Dermis blood vessel endothelial cell (primary cell): ENCODE results near the gene CIB2. TPM values are rescaled to one million over a fixed set of nuclear protein-coding genes. Genes with fewer than 3 reads are reported as not detected.
A peak's percentile ranks its signal among the peaks of the same experiment; 100 is the strongest.

Experiments used
- DNase-seq: peaks from one replicate; pipeline ENCODE4 v3.0.0; 2010
- total RNA-seq: library from RNA; depleted of rRNA; stranded (reverse); fragments of >200 nt; gene quantifications from 2 replicates; pipeline ENCODE4 v1.2.3, GENCODE V29; 2014

Gene CIB2
- total RNA-seq, 1 donor from 2014 or later = 1.5 TPM

DNA sequence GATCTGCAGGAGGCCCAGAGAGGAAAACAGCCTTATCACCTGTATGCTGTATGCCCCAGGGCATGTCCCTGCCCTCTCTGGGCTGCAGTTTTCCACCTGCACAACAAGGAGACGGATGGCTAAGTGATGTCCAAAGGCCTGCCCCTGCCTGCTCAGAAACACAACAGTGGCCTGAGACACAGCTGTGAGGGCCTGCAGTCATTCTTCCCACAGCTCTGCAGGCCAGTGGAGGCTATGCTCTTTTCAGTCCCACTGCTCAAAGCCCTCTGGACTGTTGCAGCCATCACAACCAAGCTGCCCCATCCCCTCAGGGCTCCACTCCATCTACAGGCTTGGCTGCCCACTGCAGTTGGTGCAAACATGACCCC, 48.5 kb downstream of the CIB2 start:
- DNase-seq = no peak

DNA sequence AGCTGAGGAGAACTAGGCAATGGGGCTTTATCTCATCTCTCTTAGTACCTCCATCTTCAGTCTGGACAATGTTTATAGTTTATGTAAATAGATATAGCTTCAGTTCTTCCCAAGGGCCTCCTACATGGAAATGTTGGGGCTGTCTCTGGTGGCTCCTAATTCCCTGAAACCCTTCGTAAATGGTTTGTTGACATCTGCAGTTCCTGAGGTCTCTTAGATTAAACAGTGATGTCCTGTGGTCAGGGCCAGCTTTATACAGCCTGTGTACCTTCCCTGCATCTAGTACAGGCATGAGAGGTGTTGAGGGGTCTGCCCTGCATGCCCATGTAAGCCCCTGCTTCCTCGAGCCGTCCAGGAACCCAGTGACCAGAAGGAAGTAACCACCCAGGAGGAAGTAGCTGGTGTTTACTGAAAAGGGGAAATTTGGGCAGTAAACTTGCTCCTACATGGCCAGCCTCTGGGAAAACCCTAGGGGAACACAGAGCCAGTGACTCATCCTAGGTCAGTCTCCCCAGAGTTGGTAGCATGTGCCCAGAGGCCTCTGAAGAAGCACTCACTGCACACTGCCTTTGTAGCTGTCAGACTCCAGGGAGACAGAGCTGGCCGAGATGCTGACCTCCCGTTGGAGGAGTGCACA, 49.0 kb downstream of the CIB2 start:
- DNase-seq = no peak

DNA sequence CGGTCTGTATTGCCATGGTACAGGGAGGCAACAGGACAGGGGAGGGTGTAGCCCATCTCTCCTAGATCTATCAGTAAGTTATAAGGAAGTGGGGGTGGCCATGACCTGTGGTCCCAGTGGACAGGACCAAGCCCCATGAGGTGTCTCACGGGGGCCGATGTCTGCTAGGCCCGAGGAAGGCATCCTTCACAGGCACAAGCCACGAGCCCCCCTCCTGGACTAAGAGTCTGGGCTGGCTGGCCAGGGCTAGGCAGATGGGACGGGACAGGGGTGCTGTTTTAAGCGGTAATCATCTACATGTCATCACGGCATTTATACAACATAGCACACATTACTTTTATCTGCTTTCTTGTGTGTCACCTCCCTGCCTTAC, 51.2 kb downstream of the CIB2 start:
- DNase-seq = no peak

DNA sequence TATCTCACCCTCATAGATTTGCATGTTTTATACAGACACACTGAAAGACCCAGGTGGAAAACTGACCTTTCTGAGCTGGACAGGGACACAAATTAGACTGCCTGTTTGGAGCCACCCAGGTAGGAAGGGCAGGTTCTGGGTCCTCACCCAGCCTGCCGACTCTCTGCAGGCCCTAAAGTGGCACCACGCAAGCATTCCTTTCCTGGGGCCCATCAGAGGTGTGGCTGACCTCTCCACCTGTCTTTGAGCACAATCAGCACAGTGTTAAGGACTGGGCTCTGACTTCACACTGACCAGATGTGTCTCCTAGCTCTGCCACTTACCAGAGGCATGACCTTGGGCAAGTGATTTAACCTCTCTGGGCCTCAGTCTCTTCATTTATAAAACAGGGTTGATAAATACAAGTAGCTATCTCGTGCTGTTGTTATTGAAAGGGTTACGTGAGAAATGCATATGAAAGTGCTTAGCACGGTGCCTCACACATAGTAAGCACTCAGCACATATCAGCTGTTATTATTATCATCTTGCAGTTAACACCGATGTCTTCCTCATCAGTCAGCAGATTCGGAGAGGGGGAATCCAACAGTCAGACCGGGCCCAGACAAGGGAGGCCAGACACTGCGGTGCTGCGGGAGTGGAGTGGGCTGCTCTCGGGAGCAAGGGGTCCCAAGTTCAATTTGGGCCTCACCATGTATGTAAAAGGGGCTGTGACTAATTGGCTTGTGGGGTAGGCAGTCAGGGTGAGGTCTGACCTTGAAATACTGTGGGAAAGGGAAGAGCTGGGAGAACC, 51.8 kb downstream of the CIB2 start:
- no peak for DNase-seq

DNA sequence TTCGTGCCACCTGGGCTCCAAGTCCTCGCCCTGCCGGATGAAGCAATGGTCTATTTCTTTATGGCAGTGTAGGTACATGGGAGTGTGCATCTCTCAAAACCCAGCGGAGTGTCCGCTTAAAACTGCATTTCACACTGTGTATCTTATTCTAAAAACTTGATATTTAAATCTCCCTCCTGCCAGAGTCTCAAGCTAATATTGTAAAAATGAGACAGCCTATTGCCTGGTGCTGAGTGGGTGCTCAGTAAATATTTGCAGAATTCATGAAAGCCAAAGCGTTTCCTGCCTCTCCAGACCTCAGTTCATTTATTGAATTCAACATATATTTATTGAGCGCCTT, 53.4 kb downstream of the CIB2 start:
- no peak for DNase-seq

DNA sequence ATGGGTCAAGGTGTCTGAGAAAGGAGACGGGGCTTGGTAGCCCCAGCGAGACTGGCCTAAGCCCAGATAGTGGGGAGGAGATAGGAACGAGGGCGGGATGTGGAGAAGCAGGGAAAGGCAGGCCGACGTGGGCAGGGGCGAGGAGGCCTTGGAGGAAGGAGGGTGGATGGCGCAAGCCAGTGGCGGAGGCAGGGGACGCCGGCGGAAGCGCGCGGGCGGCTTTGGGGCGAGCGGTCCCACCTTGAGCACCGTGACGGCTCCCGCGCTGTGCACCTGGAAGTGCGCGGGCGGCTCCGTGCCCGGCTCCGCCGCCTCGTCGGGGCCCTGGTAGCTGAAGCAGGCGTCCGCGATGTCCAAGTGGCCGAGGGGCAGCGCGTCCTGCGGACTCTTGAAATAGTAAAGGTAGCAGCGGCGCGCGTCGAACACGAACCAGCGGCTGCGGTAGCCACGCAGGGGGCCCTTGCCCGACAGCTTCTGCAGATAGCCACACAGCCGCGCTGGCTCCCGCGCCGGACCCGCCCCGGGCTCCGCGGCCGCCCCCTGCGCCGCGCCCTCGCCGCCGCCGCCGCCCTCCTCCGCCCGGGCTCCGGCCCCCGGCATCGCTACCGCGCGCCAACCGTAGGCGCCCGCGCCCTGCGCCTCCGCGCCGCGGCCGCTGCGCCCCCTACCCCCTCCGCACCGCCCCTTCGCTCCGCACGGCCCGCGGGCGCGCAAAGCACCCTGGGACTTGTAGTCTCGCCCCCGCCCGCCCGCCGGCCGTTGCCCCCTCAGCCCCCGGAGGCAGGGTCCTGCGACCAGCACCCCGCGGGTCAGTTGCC, 54.0 kb downstream of the CIB2 start, which contains the start of gene TBC1D2B:
Gene TBC1D2B, minus strand, starts transcription at position 659 of the 818 bp plus-strand sequence. Its CDS starts 59 bp downstream, at position 600.
- peak; percentile 69 for DNase-seq

DNA sequence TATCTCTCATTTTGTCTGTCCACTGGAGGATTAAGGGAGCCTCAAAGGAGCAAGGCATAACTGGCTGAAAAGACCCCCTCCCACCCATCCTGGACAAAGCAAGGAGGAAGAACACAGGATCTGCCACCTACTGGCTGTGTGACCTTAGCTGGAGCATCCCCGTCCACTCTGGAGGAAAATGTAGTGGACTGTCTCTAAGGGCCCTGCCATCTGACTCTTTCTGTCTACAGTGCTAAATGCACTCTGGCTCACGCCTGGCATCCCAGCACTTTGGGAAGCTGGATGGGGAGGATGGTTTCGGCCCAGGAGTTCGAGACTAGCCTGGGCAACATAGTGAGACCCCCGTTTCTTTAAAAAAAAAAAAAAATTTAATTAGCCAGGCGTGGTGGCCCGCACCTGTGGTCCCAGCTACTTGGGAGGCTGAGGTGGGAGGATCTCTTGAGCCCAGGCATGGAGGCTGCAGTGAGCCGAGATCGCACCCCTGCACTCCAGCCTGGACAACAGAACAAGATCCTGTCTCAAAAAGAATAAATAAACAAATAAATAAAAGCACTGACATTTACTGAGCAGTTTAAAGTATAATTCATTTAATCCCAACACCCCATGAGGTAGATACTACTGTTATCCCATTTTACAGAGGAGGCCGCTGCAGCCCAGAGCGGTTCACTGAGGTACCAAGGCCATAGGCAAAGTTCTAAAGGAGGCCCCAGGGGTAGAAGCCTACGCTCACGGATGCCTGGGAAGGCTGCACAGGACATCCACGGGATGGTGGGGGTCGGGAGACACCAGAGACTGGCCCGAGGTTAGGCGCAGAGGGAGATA, 54.8 kb downstream of the CIB2 start:
- no peak for DNase-seq

DNA sequence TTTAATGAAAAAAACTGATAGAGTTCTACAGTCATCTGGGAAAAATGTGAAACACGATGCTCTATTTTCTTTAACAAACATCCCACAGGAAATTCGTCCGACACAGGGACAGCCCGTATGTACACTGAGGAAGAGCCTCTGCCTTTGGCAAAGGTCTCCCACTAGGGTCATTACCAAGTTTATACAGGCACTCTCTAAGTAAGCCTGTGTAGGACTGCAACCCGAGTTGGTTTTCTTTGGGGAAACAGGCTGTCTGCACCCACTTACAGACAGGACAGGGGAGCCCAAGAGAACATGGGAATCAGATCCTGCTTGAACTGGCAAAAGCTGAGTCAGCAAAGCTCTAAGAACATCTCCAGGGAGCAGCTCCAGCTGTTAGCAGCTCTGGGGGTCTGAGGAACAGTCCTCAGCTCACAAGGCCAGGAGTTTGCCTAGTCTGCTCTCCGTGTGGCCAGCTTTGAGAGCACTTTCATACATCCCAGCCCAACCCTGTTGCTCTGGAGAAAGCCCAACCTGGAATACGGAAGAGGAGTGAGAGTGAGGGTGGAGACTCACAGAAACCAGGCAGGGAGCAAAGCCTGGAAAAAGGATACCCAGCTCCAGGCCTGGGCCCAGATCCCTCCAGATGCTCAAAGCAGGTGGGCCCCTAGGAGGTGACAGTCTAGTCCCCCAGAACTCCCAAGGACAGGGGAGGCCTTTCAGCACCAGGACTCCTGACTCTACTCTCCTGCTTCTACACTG, 55.6 kb downstream of the CIB2 start:
- peak; percentile 85 for DNase-seq

DNA sequence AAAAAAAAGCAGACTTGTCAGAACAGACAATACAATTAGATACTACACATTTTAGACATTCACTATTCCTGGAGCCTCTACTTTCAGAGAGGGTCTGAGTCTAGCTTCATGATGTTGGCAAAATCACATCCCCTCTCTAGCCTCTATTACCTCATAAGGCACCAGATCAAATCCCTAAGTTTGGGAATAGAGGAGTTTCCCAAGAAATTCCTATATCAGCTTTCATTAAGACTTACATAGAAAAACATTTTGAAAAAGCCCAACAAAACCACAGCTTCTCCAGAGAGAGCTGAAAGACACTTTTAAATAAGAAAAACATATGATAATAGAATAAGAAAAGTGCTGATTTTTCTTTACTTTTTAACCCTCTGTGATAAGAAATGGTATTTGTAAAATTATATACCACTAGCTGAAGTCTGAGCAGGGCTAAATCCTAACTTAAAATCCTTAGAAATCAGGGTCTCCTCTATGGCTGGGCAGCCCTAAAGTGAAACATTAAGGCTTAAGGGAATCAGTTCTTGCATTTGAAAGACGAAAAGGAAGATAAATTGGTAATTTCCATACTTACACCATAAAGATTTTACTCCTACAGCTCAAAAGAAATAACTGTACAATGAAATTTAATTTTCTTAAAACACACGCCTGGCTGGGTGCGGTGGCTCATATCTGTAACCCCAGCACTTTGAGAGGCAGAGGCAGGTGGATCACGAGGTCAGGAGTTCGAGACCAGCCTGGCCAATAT, 58.0 kb downstream of the CIB2 start:
- DNase-seq = no peak

DNA sequence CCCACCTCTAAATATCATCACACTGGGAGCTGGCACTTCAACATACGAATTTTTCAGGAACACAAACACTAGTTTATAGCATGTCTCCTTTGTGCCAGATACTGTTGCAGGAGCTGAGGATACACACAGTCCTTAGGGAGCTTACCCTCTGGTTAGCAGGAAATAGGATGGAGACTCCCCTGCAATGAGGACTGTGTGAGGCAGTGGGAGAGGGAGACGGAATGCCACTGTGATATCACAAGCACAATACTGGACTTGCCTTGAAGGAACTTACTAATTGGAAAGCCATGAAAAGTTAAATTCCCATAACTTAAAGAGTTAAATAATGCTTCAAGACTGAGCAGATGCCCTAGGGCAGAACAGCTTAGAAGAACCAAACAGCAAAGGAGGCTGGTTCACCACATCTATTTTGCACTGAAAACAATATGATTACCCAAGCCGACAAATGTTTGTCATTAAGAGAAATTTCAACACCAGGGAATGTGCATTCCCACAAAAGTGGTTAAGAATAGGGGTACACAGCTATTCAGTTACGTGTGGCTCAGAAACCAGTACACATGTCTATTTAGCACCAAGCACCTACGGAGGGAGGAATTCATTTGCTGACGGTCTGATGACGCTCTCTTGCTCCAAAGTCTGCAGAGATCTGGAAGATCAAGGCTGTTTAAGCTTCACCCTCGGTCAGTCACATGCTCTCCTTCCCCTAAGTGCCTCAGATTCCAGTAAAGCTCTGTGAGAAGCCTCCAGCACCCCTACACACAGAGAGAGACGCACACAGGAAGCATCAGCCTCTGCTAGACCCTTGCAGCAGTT, 59.0 kb downstream of the CIB2 start:
- DNase-seq = no peak

DNA sequence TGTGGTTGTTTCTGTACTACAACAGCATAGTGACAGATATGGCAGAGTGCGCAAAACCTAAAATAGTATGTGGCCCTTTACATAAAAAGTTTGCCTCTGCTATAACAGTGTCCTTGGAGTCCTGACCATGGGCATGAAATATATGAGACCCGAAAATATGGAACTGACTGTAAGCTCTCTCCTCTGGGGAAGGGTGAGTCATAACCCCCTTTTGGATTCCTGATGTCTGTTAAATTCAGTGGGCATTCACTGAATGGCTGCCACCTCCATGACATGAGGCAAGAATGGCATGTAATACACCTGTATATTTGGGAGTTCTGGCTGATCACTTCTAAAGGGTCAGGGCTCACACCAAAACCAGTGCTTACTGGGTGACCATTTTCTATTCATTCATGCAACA, 59.9 kb downstream of the CIB2 start:
- no peak for DNase-seq

DNA sequence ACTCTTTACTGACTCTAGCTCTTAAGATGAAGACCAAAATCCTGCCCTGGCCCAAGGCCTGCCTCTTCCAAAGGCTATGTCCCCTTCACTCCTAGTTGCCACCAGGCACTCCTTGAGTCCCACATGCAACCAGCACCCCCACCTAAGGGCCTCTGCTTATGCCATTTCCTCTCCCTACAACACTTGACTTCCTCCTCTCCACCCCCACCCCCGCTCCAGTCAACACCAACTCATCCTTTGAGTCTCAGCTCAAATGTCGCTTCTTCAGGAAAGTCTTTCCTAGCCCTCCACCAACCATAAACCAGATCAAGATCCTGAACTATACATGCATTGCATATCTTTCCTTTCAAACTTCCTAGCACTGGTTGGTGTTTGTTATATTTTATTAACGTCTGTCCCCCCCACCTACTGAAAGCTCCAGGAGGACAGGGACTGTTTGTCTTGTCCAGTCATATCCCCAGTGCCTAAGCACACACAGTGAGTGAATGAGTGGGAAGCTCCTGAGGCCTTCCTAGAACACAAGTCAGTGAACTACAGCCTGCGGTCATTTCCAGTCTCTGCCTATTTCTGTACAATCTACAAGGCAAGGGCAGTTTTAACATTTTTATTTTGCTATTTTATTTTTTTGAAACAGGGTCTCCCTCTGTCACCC, 61.1 kb downstream of the CIB2 start:
- peak; percentile 62 for DNase-seq

DNA sequence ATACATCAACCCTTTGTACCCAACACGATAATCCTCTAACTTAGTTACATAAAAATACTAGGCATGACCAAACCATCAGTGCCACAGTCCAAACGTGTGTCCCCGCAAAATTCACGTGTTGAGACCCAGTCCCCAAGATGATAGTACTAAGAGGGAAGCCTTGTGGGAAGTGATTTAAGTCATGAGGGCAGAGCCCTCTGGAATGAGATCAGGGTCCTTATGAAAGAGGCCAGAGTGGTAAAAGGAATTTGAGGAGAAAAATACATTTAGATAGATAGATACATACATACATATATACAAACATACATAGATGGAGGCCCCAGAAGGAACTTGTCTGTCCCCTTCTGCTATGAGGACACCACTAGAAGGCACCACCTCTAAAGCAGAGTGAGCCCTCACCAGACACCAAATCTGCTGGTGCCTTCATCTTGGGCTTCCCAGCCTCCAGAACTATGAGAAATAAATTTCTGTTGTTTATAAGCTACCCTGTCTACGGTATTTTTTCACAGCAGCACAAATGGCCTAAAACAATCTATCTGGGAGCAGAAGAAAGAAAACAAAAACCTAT, 61.7 kb downstream of the CIB2 start:
- no peak for DNase-seq

DNA sequence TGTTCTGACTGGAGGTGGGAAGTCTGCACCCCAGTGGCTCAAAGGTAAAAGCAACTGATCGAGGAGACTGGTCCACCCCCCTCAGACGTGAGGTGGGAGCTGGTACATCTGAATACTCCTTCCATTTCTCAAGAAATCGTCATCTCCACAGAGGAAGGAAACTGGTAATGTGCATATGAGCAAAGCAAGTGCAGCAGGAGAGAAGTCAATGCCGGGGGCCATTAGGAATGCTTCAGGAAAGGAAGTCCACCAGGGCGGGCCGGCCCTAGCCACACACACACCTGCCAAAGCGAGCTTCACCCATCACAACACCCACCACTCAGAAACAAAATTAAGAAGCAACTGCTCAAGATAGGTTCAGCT, 62.2 kb downstream of the CIB2 start:
- peak; percentile 84 for DNase-seq

DNA sequence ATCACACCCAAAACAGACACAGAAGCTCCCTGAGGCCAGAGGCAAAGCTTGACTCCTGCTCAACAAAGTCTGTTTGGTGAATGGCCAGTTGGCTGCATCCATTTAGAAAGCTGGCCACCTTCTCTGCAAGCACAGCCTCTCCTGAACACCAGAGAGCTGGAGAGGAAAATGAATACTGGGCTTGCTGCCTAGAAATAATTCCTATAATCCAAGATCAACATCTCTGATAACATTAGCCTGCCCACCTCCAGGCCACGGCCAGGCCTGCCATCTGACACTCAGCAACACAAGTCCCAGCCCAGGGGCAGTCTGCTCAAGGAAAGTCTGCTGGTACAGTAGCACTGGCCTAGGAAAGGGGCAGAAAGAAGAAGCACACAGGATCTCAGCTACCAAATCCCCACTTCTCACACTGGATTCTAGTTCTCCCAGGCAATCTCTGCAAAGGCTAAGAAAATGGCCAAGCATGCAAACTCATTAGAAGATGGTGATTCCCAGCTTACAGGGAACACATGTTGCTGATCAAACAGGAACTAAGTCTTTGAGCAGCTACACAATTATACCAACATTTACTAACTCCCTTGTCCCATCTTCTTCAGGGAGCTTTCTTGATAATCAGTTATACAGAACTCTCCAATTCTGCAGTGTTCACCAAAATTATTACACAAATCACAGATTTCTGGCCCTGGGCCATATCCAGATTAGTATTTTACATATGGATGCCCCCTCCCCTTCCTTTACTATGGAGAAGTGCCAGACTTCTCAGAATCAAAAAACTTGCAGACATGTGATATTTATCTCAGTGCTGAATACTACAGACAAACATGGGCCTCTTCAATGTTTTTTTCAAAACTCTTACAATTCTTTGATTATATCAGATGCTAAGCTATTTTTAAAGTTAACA, 63.7 kb downstream of the CIB2 start:
- DNase-seq = peak; percentile 56

DNA sequence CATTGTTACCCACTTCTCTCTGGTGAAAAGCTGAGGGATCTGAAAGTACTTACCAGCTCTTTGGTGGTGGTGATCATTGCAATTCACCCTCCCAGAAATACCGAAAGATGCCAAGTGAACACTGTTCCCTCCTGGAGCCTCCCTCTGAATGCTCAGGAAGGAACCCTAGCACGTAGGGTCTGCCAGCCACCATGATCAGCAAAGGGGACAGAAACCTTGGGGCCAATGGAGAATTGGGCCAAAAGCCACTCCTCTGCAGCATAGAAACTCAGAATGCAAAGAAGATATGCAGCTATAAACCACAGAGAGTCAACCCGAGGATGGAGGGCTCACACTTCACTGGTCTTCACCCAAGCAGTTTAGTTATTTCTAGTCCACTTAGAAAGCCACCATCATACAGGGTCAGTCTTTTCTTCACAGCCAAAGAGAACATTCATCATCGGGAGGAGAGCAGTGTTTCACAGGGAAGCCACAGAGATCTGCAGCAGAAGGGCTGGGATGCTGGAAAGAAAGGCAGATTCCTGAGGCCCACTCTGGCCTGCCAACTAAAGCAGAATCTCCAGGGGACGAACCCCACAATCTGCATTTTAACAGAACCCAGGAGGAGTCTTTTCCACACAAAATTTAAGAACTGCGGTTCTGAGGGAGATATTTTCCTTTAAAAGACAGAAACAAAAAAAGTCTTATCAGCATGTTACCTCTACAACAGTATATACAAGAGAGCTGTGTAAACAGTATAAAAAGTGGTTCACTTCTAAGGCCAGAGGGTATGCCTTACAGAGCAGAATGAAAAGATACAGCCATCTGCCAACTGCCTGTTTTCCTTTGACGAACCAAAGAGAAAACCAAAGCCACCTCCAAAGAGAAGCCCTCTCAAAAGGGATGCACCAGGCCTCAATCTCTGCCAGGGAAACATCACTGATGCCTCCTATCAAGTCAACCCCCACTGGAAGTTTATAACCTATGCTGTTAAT, 65.0 kb downstream of the CIB2 start:
- DNase-seq = no peak

DNA sequence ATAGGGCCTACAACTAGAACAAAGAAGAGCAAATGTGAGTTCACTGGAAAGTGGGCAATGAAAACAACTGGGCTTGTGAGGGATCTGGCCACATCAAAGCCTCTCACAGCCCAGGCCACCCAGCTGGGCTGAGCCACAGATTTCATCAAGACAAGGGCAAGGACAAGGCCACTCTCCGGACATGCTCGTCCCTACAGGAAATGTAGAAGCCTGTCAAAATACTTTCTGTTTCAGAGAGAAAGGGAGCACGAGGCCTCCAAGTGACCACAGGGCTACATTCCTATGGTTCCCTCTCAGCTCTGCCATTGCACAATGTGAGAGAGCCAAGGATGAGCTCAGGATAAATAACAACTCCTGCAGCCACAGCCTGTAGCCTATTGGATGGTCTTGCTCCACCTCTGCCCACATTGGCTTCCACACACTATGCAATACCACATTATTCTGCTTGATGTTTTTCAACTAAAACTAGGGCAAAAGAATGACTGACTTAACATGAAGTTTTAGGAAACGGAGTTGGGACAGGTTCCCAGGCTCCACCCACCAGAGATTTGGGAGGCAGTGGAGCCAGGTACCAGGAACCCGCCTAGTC, 65.9 kb downstream of the CIB2 start:
- peak; percentile 65 for DNase-seq
